ENCODE measurements around the gene GALNT18.

GALNT18 gene

GRCh38 chr11:11401960-11402535, 219.8 kb downstream of the GALNT18 start:
- no peak for TF ChIP-seq CTCF (IDR thresholded peaks at IDR 0.05; ENCODE audit: low read depth, low read length, missing control alignments)

GRCh38 chr11:11400635-11401232, 221.1 kb downstream of the GALNT18 start:
- peak; percentile 38 for TF ChIP-seq CTCF (IDR thresholded peaks at IDR 0.05; ENCODE audit: low read depth, low read length, missing control alignments)
- H3K4me3 ChIP-seq (replicated peaks; ENCODE audit: low read depth, low read length): no peak overlapping the region
- DNase-seq (ENCODE audit: extremely low read depth, low read depth): no peak

More at GRCh38 chr11:11401960-11402535, 219.8 kb downstream of the GALNT18 start:
- H3K4me3 ChIP-seq (replicated peaks; ENCODE audit: low read depth, low read length): no peak overlapping the region
- DNase-seq (ENCODE audit: extremely low read depth, low read depth): no peak

- no peak for TF ChIP-seq CTCF (IDR thresholded peaks at IDR 0.05; ENCODE audit: low read depth, low read length, missing control alignments)
- DNase-seq (ENCODE audit: extremely low read depth, low read depth): no peak
- no peak overlapping the region for H3K4me3 ChIP-seq (replicated peaks; ENCODE audit: low read depth, low read length)
Observed at GRCh38 chr11:11400121-11400520, 221.7 kb downstream of the GALNT18 start.

GRCh38 chr11:11397781-11398180, 224.0 kb downstream of the GALNT18 start:
- no peak for TF ChIP-seq CTCF (IDR thresholded peaks at IDR 0.05; ENCODE audit: low read depth, low read length, missing control alignments)
- no peak overlapping the region for H3K4me3 ChIP-seq (replicated peaks; ENCODE audit: low read depth, low read length)
- DNase-seq (ENCODE audit: extremely low read depth, low read depth): no peak

GRCh38 chr11:11397036-11397415, 224.8 kb downstream of the GALNT18 start:
- no peak for TF ChIP-seq CTCF (IDR thresholded peaks at IDR 0.05; ENCODE audit: low read depth, low read length, missing control alignments)
- no peak for DNase-seq (ENCODE audit: extremely low read depth, low read depth)
- H3K4me3 ChIP-seq (replicated peaks; ENCODE audit: low read depth, low read length): no peak overlapping the region

GRCh38 chr11:11396301-11397035, 225.3 kb downstream of the GALNT18 start:
- no peak overlapping the region for H3K4me3 ChIP-seq (replicated peaks; ENCODE audit: low read depth, low read length)
- no peak for TF ChIP-seq CTCF (IDR thresholded peaks at IDR 0.05; ENCODE audit: low read depth, low read length, missing control alignments)
- DNase-seq (ENCODE audit: extremely low read depth, low read depth): peak; percentile 90

Measured in HFF-Myc (cell line).